Endodermal cell (in vitro differentiated cells): ENCODE results near the gene DNAJB11. TPM values are rescaled to one million over a fixed set of nuclear protein-coding genes. Genes with fewer than 3 reads are reported as not detected.

Experiments used
- DNase-seq: peaks from one replicate; pipeline ENCODE4 v3.0.0-alpha.2; 2017
- H3K27ac ChIP-seq: 2 replicates; pipeline ENCODE4 v1.5.1; 2013; ENCODE audit warnings: mild to moderate bottlenecking, low read depth, low read length, moderate library complexity
- H3K27me3 ChIP-seq: 2 replicates; pipeline ENCODE4 v1.6.1; 2013; ENCODE audit warnings: mild to moderate bottlenecking, low read length, moderate library complexity; ENCODE audit not compliant: insufficient read depth, control insufficient read depth, poor library complexity, severe bottlenecking
- H3K36me3 ChIP-seq: 2 replicates; pipeline ENCODE4 v1.7.0; 2013; ENCODE audit warnings: mild to moderate bottlenecking, low read length, moderate library complexity; ENCODE audit not compliant: control insufficient read depth, insufficient read depth
- H3K4me1 ChIP-seq: one replicate; pipeline ENCODE4 v1.7.0; 2013; ENCODE audit warnings: low read length; ENCODE audit not compliant: control insufficient read depth, insufficient read depth
- H3K4me3 ChIP-seq: 2 replicates; pipeline ENCODE4 v1.5.1; 2013; ENCODE audit warnings: mild to moderate bottlenecking, low read length, moderate library complexity
- H3K9ac ChIP-seq: 2 replicates; pipeline ENCODE4 v1.6.1; 2013; ENCODE audit warnings: mild to moderate bottlenecking, low read length, moderate library complexity; ENCODE audit not compliant: poor library complexity, severe bottlenecking; ENCODE audit errors: extremely low read depth
- H3K9me3 ChIP-seq: 2 replicates; pipeline ENCODE4 v1.6.1; 2013; ENCODE audit warnings: mild to moderate bottlenecking, low read length, moderate library complexity; ENCODE audit not compliant: control insufficient read depth
- H3K27ac Mint-ChIP-seq: 2 replicates; pipeline ENCODE4 v1.8.0; 2020; ENCODE audit warnings: mixed read lengths
- H3K27me3 Mint-ChIP-seq: 2 replicates; pipeline ENCODE4 v1.8.0; 2021; ENCODE audit warnings: mild to moderate bottlenecking, mixed read lengths; ENCODE audit not compliant: insufficient read depth
- H3K36me3 Mint-ChIP-seq: 2 replicates; pipeline ENCODE4 v1.8.0; 2020; ENCODE audit warnings: low read depth, mixed read lengths
- H3K4me1 Mint-ChIP-seq: 2 replicates; pipeline ENCODE4 v1.8.0; 2020; ENCODE audit warnings: mixed read lengths
- H3K4me3 Mint-ChIP-seq: 2 replicates; pipeline ENCODE4 v1.8.0; 2020; ENCODE audit warnings: mild to moderate bottlenecking, moderate library complexity, mixed read lengths
- H3K9me3 Mint-ChIP-seq: 2 replicates; pipeline ENCODE4 v1.8.0; 2020; ENCODE audit warnings: mild to moderate bottlenecking, mixed read lengths
- CTCF ChIP-seq: fragments of 200-600 bp; sonication (generic); conservative IDR thresholded peaks from 2 replicates; pipeline ENCODE4 v1.5.0; 2021; ENCODE audit warnings: antibody characterized with exemption, mild to moderate bottlenecking
- WGBS, 2 experiments: methylation state at CpG; one replicate each; pipeline versions ENCODE4 v1.1.5 to v1.1.7; 2013; ENCODE audit warnings: missing lambda C conversion rate in 2 of 2, mixed read lengths in 1 of 2; ENCODE audit not compliant: insufficient coverage in 1 of 2, insufficient read length in 1 of 2; 5-methylcytosine and 5-hydroxymethylcytosine counted together
- total RNA-seq, 2 donors: library from RNA; stranded (reverse); fragmentation: NEBNext Ultra II Directional in 1 of 2; extraction: Animal tissue kit (Norgen Biotek cat#: 25700) in 1 of 2; gene quantifications; 2 replicates in 1 of 2; 3 replicates in 1 of 2; pipeline ENCODE4 v1.2.1, GENCODE V29; 2021

The DNAJB11 gene
- total RNA-seq, 2 donors from 2014 or later, result 59.8 to 81.5 TPM

- peaks cover 4% of the 10 kb centered on the region for H3K27me3 Mint-ChIP-seq
- H3K36me3 ChIP-seq, result no peaks in the 10 kb centered on the region
- H3K9me3 ChIP-seq, result no peaks in the 10 kb centered on the region
- H3K4me3 ChIP-seq, result no peak overlapping the region
- H3K4me1 Mint-ChIP-seq, result peaks cover 11% of the 10 kb centered on the region
- peaks cover 2% of the 10 kb centered on the region for H3K4me1 ChIP-seq
- no peak overlapping the region for H3K27ac Mint-ChIP-seq
- no peaks in the 10 kb centered on the region for H3K9me3 Mint-ChIP-seq
- no peak overlapping the region for H3K4me3 Mint-ChIP-seq
- 85 to 86% methylated on average over 4 to 5 of the region's 5 CpGs for WGBS, 2 experiments
- TF ChIP-seq CTCF, result no peak
- DNase-seq, result no peak
- no peaks in the 10 kb centered on the region for H3K36me3 Mint-ChIP-seq
- no peak overlapping the region for H3K9ac ChIP-seq
- H3K27me3 ChIP-seq, result no peaks in the 10 kb centered on the region
- no peak overlapping the region for H3K27ac ChIP-seq
These were observed 35.3 kb downstream of the DNAJB11 start for GRCh38 chr3:186605561-186606545.

DNA sequence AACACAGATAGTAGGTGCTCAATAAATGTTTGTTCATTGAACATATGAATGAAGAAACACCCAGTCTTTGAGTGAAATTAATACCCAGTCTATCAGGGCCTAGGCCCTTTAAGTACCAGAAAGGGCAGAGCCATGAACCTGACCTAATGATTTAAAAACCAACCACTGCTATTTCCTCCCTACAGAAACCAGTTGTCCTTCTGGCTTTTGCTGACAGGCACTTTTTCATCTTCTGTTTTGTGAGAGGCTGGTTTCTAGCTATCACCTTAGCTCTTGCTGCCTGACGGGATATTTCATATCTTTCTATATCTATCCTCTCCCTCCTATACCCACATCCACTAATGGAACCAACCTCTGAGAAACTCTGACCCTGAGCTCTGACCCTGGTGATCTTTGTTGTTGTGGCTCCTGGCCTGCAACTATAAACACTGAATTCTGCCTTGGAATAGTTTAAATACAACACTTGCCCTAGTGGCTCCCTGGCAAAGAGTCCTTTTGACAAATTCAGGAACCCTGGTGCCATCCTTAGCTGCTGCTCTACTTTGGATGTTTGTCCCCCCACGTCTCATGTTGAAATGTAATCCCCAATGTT is 38.2 kb downstream of the DNAJB11 start:
- H3K27me3 ChIP-seq, result peaks cover 12% of the 10 kb centered on the region
- no peak for DNase-seq
- H3K36me3 ChIP-seq, result no peaks in the 10 kb centered on the region
- H3K4me1 ChIP-seq, result peaks cover 2% of the 10 kb centered on the region
- no peaks in the 10 kb centered on the region for H3K9me3 ChIP-seq
- no peaks in the 10 kb centered on the region for H3K9me3 Mint-ChIP-seq
- H3K9ac ChIP-seq, result no peak overlapping the region
- H3K4me1 Mint-ChIP-seq, result peaks cover 11% of the 10 kb centered on the region
- no peaks in the 10 kb centered on the region for H3K36me3 Mint-ChIP-seq
- no peak overlapping the region for H3K4me3 ChIP-seq
- no peak overlapping the region for H3K4me3 Mint-ChIP-seq
- no peak for TF ChIP-seq CTCF
- no peak overlapping the region for H3K27ac Mint-ChIP-seq
- peaks cover 24% of the 10 kb centered on the region for H3K27me3 Mint-ChIP-seq
- 67 to 97% methylated on average over 1 to 2 of the region's 2 CpGs for WGBS, 2 experiments
- H3K27ac ChIP-seq, result no peak overlapping the region

DNA sequence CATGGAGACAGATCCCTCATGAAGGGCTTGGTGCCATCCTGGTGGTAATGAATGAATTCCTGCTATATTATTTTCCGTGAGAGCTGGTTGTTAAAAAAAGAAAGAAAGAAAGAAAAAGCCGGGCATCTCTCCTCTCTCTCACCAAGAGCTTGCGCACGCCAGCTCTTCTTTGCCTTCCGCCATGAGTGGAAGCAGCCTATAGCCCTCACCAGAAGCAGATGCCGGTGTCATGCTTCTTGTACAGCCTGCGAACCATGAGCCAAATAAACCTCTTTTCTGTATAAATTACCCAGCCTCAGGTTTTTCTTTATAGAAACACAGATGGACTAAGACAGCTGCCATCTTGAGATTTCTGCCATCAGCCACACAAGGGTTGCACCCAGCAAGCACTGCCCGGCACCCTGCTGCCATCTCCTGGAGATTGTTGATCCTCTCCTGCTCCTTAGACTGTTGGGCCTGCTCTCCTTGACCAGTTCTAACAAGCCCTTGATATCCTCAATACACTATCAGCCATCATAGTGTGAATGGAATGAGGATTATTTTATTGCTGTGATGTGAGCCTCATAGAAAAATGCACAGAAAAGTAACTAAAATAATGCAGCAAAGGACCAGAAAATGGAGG is 38.8 kb downstream of the DNAJB11 start:
- TF ChIP-seq CTCF, result peak; percentile 37

More for the DNA sequence above, 38.8 kb downstream of the DNAJB11 start:
- Mint-ChIP-seq H3K36me3 (no peaks in the 10 kb centered on the region), H3K27me3 (peaks cover 24% of the 10 kb centered on the region), H3K4me1 (peaks cover 11% of the 10 kb centered on the region), H3K9me3 (no peaks in the 10 kb centered on the region), H3K27ac (no peak overlapping the region), H3K4me3 (no peak overlapping the region)
- Histone ChIP-seq H3K9me3 (no peaks in the 10 kb centered on the region), H3K4me3 (no peak overlapping the region), H3K27ac (no peak overlapping the region), H3K36me3 (no peaks in the 10 kb centered on the region), H3K27me3 (peaks cover 16% of the 10 kb centered on the region), H3K9ac (no peak overlapping the region), H3K4me1 (peaks cover 2% of the 10 kb centered on the region)
- no peak for DNase-seq
- 93 to 95% methylated on average over 3 to 8 of the region's 8 CpGs for WGBS, 2 experiments
